ENCODE measurements around the gene LCE2A. TPM values are rescaled to one million over a fixed set of nuclear protein-coding genes. Genes with fewer than 3 reads are reported as not detected.

Gene LCE2A
- total RNA-seq, 1 experiment from 2014 or later = not detected

DNA sequence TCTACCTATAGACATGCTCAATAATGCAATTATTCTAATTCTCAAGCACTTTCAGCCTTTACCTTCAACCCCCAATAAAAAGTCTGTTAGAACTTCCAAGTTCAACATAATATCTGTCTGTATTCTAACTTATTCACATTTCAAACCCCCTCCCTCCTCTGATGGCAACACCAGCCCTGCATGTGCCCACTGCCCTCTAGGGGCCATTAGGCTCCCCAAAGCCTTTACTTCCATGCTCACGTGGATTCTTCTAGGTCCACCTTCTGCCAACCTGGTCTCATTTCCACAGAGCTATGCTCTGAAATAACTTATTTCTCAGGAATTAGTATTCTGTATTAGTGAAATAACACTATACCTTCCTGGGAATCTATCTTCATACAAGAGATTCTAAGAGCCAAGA, 37.5 kb downstream of the LCE2A start:
- BruUV-seq (replicated peaks) = no TSS peak
- DNase-seq = peak; percentile 12
- CTCF ChIA-PET = no interaction called here
- Mint-ChIP-seq H3K36me3 (ENCODE audit: insufficient read depth, unreplicated experiment) (no peaks in the 10 kb centered on the region), H3K9me3 (ENCODE audit: low read depth, unreplicated experiment) (no peaks in the 10 kb centered on the region), H3K4me3 (ENCODE audit: low read depth, unreplicated experiment) (no peak overlapping the region), H3K27ac (ENCODE audit: unreplicated experiment) (no peak overlapping the region), H3K27me3 (ENCODE audit: unreplicated experiment) (peaks cover 79% of the 10 kb centered on the region), H3K4me1 (ENCODE audit: low read depth, unreplicated experiment) (no peaks in the 10 kb centered on the region)
- peak; percentile 40 for TF ChIP-seq CTCF (IDR thresholded peaks at IDR 0.05; ENCODE audit: unreplicated experiment)
- intact Hi-C loops (cut with micrococcal nuclease; ENCODE audit: unreplicated experiment) = loop anchor here (10.0 kb wide), 1 partner anchor 81 kb away; no protein-coding TSS in a partner anchor

DNA sequence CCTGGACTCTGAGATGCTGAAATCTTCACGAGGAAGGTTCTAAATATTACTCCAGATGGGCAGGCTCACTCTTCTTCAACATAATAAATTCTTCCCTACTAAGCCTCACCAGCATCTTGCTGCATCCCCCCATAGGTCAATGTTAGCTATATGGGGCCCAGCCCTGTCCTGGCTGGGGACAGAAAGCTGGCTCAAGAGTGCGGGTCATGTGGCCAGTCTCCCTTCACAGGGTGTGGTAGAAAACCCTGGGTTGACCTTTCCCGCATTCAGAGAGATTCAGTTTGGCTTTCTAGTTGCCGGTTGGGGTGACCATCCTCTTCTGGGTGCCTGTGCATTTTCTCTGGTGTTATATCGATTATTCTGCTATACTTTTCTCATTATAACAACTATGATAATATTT, 39.9 kb downstream of the LCE2A start:
- Mint-ChIP-seq H3K9me3 (ENCODE audit: low read depth, unreplicated experiment) (no peaks in the 10 kb centered on the region), H3K4me1 (ENCODE audit: low read depth, unreplicated experiment) (no peaks in the 10 kb centered on the region), H3K4me3 (ENCODE audit: low read depth, unreplicated experiment) (no peak overlapping the region), H3K27ac (ENCODE audit: unreplicated experiment) (no peak overlapping the region), H3K36me3 (ENCODE audit: insufficient read depth, unreplicated experiment) (no peaks in the 10 kb centered on the region), H3K27me3 (ENCODE audit: unreplicated experiment) (peaks cover 88% of the 10 kb centered on the region)
- no TSS peak for BruUV-seq (replicated peaks)
- DNase-seq = no peak
- TF ChIP-seq CTCF (IDR thresholded peaks at IDR 0.05; ENCODE audit: unreplicated experiment) = no peak
- CTCF ChIA-PET = no interaction called here
- intact Hi-C loops (cut with micrococcal nuclease; ENCODE audit: unreplicated experiment) = loop anchor here (10.0 kb wide), 1 partner anchor 83 kb away; no protein-coding TSS in a partner anchor

DNA sequence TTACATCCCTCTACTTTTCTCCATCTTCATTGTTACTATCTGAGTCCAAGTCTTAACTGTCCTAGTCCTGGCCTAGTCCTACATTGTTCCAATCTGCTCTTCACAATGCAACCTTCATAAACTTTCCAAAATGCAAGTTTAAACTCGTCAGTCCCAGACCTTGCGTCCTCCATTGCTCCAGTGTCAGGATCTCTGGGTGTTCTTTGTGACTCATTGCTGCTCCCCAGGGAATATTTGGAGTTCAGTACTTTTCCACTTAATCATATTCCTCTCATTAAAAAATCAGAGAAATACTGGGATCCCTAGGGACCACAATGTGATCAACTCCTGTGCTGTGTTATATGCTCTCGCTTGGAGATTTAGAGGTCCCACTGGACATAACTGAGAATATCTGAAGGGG, 41.7 kb downstream of the LCE2A start:
- CTCF ChIA-PET = no interaction called here
- no peak overlapping the region for H3K27ac Mint-ChIP-seq (ENCODE audit: unreplicated experiment)
- no peaks in the 10 kb centered on the region for H3K4me1 Mint-ChIP-seq (ENCODE audit: low read depth, unreplicated experiment)
- no peaks in the 10 kb centered on the region for H3K9me3 Mint-ChIP-seq (ENCODE audit: low read depth, unreplicated experiment)
- no peaks in the 10 kb centered on the region for H3K36me3 Mint-ChIP-seq (ENCODE audit: insufficient read depth, unreplicated experiment)
- no peak for DNase-seq
- BruUV-seq (replicated peaks) = no TSS peak
- peaks cover 88% of the 10 kb centered on the region for H3K27me3 Mint-ChIP-seq (ENCODE audit: unreplicated experiment)
- intact Hi-C loops (cut with micrococcal nuclease; ENCODE audit: unreplicated experiment) = loop anchor here (10.0 kb wide), 3 partner anchors 85 to 485 kb away; no protein-coding TSS in a partner anchor
- no peak for TF ChIP-seq CTCF (IDR thresholded peaks at IDR 0.05; ENCODE audit: unreplicated experiment)
- no peak overlapping the region for H3K4me3 Mint-ChIP-seq (ENCODE audit: low read depth, unreplicated experiment)

DNA sequence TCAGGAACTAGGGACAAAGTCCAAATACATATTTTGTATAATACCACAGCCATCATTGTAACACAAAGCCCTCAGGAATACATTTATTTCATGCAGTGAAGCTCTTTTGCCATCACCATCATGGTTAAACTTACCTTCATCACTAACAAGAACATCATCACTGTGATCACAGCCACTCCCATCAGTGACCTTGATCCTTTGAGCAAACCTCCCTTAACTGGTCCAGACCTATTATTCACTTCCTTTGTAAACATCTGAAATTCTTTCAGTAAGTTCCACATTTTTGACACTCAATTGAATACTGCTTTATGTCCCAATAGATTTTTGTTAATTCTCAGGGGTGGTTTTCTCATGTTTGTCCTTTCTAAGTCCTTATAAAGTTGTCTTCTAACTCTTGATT, 43.5 kb downstream of the LCE2A start:
- Mint-ChIP-seq H3K27ac (ENCODE audit: unreplicated experiment) (no peak overlapping the region), H3K4me3 (ENCODE audit: low read depth, unreplicated experiment) (no peak overlapping the region), H3K36me3 (ENCODE audit: insufficient read depth, unreplicated experiment) (peaks cover 4% of the 10 kb centered on the region), H3K9me3 (ENCODE audit: low read depth, unreplicated experiment) (no peaks in the 10 kb centered on the region), H3K4me1 (ENCODE audit: low read depth, unreplicated experiment) (peaks cover 10% of the 10 kb centered on the region), H3K27me3 (ENCODE audit: unreplicated experiment) (peaks cover 77% of the 10 kb centered on the region)
- TF ChIP-seq CTCF (IDR thresholded peaks at IDR 0.05; ENCODE audit: unreplicated experiment) = no peak
- no TSS peak for BruUV-seq (replicated peaks)
- DNase-seq = no peak
- CTCF ChIA-PET = no interaction called here
- intact Hi-C loops (cut with micrococcal nuclease; ENCODE audit: unreplicated experiment) = loop anchor here (10.0 kb wide), 2 partner anchors 247 to 483 kb away; no protein-coding TSS in a partner anchor

Measured in Calu3 (cell line).